ENCODE results near the gene APMAP.

The APMAP gene

GRCh38 chr20:24955045-24955444 lies 37.5 kb downstream of the APMAP start:
- Histone ChIP-seq H3K36me3 (ENCODE audit: insufficient read depth, low read length) (no peaks in the 10 kb centered on the region; the same call in 1 of the 2 replicates), H3K27ac (ENCODE audit: low read depth, low read length, poor library complexity, severe bottlenecking) (no peak overlapping the region), H3K4me2 (ENCODE audit: low read length) (no peak overlapping the region), H3F3A (ENCODE audit: insufficient read depth, low read length) (no peaks in the 10 kb centered on the region), H3K9ac (ENCODE audit: low read length) (no peak overlapping the region), H3K4me3 (ENCODE audit: low read depth, low read length, poor library complexity, severe bottlenecking) (no peak overlapping the region), H4K20me1 (ENCODE audit: insufficient read depth, low read length) (no peaks in the 10 kb centered on the region), H3K9me3 (ENCODE audit: low read length) (no peaks in the 10 kb centered on the region), H2AFZ (ENCODE audit: low read length) (no peak overlapping the region), H3K9me2 (ENCODE audit: low read depth, low read length) (no peaks in the 10 kb centered on the region), H3K27me3 (ENCODE audit: insufficient read depth, low read length) (no peaks in the 10 kb centered on the region), H3K4me1 (ENCODE audit: insufficient read depth, low read length, severe bottlenecking) (peaks cover 13% of the 10 kb centered on the region), H3K79me2 (ENCODE audit: insufficient read depth, low read length) (no peaks in the 10 kb centered on the region)
- TF ChIP-seq CTCF (IDR thresholded peaks at IDR 0.05; ENCODE audit: low read length) (no peak), EZH2 (IDR thresholded peaks at IDR 0.05; ENCODE audit: borderline replicate concordance, low read length) (no peak)

- peaks cover 13% of the 10 kb centered on the region for H3K4me1 ChIP-seq (ENCODE audit: insufficient read depth, low read length, severe bottlenecking)
- no peak overlapping the region for H3K9ac ChIP-seq (ENCODE audit: low read length)
Observed at GRCh38 chr20:24954566-24954965, 38.0 kb downstream of the APMAP start.

GRCh38 chr20:24954151-24954550 lies 38.4 kb downstream of the APMAP start:
- Histone ChIP-seq H3K9me3 (ENCODE audit: low read length) (no peaks in the 10 kb centered on the region), H4K20me1 (ENCODE audit: insufficient read depth, low read length) (no peaks in the 10 kb centered on the region), H3K27me3 (ENCODE audit: insufficient read depth, low read length) (0 out of 2 replicates have a peak, but pooled peaks cover 4% of the 10 kb centered on the region), H3K4me1 (ENCODE audit: insufficient read depth, low read length, severe bottlenecking) (peaks cover 13% of the 10 kb centered on the region), H3K9me2 (ENCODE audit: low read depth, low read length) (no peaks in the 10 kb centered on the region), H3K9ac (ENCODE audit: low read length) (no peak overlapping the region), H2AFZ (ENCODE audit: low read length) (no peak overlapping the region), H3K4me2 (ENCODE audit: low read length) (no peak overlapping the region), H3K36me3 (ENCODE audit: insufficient read depth, low read length) (no peaks in the 10 kb centered on the region), H3F3A (ENCODE audit: insufficient read depth, low read length) (no peaks in the 10 kb centered on the region), H3K4me3 (ENCODE audit: low read depth, low read length, poor library complexity, severe bottlenecking) (no peak overlapping the region), H3K79me2 (ENCODE audit: insufficient read depth, low read length) (no peaks in the 10 kb centered on the region), H3K27ac (ENCODE audit: low read depth, low read length, poor library complexity, severe bottlenecking) (no peak overlapping the region)
- TF ChIP-seq CTCF (IDR thresholded peaks at IDR 0.05; ENCODE audit: low read length) = no peak

More at GRCh38 chr20:24954566-24954965, 38.0 kb downstream of the APMAP start:
- Histone ChIP-seq H2AFZ (ENCODE audit: low read length) (no peak overlapping the region), H3K27me3 (ENCODE audit: insufficient read depth, low read length) (no peaks in the 10 kb centered on the region), H3K36me3 (ENCODE audit: insufficient read depth, low read length) (no peaks in the 10 kb centered on the region), H3K79me2 (ENCODE audit: insufficient read depth, low read length) (no peaks in the 10 kb centered on the region), H3K27ac (ENCODE audit: low read depth, low read length, poor library complexity, severe bottlenecking) (no peak overlapping the region), H4K20me1 (ENCODE audit: insufficient read depth, low read length) (no peaks in the 10 kb centered on the region), H3K4me2 (ENCODE audit: low read length) (no peak overlapping the region), H3K9me2 (ENCODE audit: low read depth, low read length) (no peaks in the 10 kb centered on the region), H3F3A (ENCODE audit: insufficient read depth, low read length) (no peaks in the 10 kb centered on the region), H3K4me3 (ENCODE audit: low read depth, low read length, poor library complexity, severe bottlenecking) (no peak overlapping the region), H3K9me3 (ENCODE audit: low read length) (no peaks in the 10 kb centered on the region)
- no peak for TF ChIP-seq EZH2 (IDR thresholded peaks at IDR 0.05; ENCODE audit: borderline replicate concordance, low read length)
- TF ChIP-seq CTCF (IDR thresholded peaks at IDR 0.05; ENCODE audit: low read length) = no peak

Measured in OCI-LY1 (cell line).